Measurements from ENCODE around the gene NPPC.

NPPC gene

DNA sequence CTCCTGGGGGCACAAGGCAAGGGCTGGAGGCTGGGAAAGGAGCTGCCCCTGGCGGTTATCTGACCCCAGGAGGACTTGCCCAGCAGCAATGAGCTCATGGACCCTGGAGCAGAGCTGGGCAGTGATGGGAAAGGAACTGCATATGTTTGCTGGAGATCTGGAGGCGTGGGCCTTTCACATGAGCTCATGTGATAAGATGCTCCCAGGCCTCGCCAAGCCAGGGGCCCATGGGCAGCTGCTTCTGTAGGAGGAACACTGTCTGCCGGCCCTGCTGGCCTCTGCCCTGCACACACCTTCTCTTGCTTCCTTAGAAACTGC is 9.0 kb upstream of the NPPC start:
- no peak for DNase-seq (ENCODE audit: low read depth)

DNA sequence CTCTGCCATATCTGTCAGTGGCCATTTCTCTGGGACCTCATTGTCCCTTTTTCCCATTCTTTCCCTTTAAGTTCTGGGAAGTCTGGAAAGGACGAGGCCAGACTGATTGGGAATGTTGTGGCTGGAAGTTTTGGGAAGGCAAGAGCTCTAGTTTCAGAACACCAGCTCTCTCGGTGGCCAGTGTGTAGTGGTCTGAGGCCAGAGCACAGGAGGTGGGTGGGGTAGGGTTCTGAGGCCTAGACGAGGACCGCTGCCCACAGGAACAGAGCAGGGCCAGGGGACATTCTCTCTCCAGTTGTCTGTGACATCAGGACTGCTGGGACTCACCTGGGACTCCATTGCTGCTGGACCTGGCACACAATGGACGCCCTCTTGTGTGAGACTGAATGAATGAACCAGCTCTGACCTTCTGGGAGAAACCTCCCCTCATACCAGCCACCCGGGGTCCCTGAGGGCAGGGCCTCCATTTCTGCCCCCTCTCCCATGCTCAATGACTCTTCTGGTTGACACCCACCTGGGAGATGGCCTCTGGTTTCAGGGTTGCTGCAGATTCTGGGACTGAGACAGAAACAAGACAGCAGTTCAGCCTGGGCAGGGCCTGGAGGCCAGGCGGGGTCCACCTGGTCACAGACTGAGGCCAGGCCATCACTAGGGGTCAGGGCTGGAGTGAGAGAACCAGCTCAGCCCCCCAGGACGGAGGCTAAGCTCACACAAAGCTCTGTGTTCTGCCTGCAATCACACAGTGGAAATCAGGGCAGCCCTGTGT is 8.4 kb upstream of the NPPC start:
- no peak for DNase-seq (ENCODE audit: low read depth)

DNA sequence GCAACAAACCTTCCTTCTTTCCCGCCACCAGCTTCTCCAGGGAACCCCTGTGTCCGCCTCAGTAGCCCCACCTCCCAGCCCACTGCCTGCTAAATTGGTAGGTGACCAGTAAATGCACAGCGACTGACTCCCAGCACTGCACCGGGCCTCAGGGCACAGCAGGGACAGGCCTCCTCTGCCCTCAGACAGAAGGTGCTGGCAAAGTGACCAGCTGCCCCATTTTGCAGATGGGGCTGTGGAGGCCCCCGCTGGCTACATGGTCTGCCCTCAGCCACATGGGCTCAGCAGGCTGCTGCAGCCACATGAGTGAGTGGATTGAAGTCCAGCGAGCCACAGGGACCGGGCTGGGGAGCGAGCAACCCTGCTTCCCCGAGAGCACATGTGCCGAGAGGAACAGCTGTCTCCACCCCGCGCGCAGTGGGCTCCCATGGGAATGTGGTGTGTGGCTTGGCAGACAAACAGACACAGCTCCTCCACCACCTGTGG is 7.8 kb upstream of the NPPC start:
- DNase-seq (ENCODE audit: low read depth): no peak

DNA sequence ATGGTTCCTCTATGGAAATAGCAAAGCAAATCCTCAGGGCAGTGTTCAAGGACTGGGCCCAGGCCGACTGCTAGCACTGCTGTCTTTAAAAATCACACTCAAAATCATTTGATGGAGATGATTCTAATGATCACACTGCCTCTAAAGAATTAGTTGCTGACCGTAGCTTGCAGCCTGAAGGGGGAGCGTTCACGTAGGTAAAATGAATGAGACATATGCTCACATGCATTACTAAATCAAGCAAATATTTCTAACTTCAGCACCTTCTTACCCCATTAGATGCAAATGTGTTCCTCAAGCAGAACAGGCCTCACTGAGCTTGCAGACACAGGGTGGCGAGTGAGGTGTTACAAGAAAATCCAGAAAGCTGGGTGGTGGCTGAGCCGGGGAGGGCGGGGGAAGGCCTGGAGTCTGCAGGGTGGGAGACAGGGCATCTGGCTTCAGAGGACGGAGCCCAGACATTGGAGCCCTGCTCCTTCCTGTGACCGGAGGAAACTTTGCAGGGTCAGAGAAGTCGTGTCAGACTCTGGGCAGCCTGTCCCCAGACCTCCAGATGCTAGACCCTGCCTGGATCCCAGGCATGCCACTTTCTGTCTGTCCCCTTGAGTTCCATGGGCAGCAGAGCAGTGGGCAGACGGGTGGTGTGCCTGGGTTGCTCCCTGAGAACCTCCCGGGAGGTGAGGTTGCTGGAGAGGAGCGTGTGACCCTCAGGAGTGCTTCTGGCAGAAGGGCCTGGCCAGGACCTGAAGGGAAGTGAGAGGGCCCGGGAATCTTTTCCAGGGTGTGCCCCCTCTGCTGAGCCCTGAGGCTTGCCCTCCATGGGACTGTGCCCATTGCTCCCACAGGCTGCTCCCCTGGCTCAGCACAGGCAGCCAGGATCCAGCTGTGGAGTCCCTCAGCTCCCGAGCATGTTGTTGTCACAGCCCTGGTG is 7.1 kb upstream of the NPPC start:
- DNase-seq (ENCODE audit: low read depth): no peak

DNA sequence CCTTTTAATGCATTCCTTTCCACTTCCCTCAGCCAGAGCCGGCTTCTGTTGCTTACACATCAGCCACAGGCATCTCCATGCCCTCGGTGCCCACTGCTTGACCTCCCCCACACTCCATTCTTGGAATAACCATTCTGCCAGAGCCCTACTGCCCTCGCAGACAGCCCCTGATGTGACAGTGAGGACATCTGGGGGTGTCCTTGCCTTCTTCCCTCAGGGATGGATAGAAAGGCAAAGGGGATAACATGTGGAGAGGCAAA is 6.4 kb upstream of the NPPC start:
- DNase-seq (ENCODE audit: low read depth): no peak

DNA sequence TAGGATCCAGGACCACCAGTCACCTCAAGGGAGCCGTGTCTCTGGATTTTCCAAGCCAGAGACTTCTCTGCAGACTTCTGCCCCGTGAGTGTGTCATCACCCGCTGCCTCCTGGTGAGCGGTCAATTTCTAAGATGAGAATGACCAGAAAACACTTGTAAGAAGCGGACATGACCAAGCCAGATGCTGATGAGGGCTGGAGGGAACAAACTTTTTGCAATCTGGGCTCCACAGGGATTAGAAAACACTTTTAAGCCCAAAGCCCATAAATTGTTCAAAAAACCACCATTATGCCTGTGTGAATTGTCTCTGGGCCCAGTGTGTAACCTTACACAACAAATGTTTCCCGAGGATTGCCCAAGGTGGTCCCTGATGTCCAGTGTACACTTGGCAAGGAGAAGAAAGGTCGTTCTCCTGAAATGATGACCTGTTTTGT is 5.3 kb upstream of the NPPC start:
- no peak for DNase-seq (ENCODE audit: low read depth)

DNA sequence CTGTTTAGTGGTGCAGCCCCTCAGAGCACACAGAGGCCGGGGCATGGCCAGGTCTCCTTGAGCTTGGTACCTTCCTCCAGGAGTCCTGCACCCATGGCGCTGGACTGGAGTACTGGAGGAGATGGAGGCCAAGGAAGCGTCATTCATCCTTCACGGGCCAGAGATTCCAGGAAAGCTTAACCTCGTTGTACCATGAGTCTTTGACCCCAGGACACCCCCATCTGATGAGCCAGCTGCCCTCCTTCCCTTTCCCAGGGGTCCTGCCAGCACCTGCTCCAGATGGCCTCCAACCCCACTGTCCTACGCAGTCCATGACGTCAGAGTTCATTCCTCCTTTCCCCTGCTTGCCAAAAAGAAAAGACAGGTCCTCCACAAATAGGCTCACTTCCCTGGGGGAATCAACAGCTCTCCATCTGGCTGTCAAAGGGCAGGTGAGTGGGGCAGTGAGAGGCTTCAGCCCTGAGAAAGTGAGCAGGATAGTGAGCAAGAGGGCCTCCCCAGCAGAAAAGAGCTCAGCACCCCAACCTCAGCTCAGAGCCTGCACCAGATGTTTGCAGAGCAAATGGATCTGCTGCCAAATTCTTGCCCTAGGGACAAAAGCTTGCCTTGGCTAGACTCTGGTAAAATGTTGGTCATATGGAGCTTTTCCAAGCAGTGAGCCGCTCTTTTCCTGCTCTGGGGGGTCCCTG is 4.5 kb upstream of the NPPC start:
- no peak for DNase-seq (ENCODE audit: low read depth)

DNA sequence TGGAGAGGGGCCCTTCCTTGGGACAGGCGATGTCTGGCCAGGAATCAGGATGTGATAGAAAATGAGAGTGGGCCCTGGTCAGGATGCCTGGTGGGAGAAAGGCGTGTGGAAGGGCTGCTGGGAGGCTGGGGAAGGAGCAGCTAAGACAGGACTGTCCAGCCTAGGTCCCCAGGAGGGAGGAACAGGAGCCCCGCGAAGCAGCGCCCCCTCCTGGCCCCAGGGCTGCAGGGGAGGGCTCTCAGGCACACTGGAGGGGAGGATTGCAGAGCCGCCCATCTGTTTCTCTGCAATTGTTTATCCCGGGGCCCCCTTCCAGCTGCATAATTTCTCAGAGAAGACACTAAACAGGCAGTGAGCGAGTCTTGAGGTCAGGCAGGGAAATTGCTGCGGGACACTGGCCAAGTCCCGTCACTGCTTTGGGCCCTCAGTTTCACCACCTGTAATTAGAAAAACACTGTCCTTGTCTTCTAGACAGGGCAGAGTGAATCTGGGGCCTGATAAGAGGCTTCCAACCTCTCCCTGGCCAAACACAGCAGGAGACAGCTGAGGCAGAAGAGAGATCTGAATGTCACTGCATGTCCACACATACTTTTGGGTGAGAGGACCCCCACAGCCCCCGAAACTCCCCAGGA is 3.9 kb upstream of the NPPC start:
- DNase-seq (ENCODE audit: low read depth): no peak

DNA sequence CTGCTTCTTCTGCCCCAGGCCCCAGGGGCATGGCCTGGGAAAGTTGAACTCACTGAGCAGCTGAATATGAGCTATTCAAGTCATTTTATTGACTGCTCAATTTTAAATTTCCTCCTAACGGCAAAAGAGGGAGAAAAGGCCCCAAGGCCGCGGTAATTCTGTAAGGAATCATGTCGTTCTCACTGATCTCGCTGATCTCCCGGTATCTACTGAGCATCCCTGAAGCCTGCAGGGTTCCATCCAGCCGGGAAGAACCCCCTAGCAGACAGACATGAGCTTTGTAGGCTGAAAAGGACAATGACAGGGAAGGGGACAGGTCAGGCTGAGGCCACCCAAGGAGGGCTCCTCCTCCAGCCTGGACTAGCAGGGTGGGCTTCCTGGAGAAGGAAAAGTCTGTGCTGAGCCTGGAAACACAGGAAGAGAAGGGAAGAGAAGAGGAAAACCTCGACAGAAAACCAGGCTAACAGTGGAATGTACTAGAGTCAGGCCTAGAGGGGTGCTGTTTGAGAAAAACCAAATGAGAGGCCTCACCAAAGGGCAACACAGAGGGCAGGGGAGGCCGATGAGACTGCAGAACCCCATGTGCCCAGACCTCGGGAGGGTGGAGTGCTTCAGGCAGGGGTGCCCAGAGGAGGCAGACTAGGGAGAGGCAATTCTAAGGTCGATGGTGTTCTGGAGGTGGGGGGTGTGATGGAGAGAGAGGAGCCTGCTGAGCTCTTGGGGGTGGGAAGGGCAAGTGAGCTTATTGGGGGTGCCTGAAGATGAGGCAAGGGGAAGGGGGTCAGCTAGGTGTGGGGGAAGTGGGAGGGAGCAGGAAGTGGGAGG is 2.9 kb upstream of the NPPC start:
- DNase-seq (ENCODE audit: low read depth): no peak

DNA sequence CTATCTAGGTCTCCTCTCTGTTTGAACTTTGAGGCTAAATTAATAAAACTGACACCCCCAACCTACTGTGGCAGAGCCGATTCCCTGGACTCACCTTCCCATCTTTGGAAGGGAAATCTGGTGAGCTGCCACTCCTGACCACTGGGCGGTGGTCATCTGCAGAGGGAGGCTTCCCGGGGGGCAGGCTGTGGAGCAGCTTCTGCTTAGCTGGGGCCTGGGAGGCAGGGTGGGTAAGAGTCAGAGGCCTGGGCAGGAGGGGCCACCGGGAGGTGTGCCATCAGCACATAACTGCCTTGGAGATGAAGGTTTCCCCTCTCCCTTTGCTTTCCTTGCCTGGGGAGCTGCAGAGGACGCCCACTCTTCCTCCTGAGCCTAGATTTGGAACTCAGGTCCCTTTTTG is 2.3 kb upstream of the NPPC start:
- no peak for DNase-seq (ENCODE audit: low read depth)

DNA sequence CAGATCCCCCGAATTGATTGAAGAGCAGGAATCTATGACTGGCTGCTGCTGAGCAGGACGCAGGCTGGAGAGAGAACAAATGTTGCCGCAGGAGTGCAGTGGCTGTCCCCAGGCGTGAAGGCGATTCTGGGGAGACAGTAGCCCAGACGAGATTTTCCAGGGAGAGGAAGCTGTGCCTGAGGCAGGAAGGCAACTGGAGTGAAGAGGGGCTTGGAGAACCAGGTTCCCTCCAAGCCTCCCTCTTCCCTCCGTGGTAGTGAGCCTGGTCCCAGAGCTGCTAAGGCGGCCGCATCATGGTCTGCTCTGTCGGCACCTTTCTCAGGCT is 1.3 kb upstream of the NPPC start:
- DNase-seq (ENCODE audit: low read depth): no peak

DNA sequence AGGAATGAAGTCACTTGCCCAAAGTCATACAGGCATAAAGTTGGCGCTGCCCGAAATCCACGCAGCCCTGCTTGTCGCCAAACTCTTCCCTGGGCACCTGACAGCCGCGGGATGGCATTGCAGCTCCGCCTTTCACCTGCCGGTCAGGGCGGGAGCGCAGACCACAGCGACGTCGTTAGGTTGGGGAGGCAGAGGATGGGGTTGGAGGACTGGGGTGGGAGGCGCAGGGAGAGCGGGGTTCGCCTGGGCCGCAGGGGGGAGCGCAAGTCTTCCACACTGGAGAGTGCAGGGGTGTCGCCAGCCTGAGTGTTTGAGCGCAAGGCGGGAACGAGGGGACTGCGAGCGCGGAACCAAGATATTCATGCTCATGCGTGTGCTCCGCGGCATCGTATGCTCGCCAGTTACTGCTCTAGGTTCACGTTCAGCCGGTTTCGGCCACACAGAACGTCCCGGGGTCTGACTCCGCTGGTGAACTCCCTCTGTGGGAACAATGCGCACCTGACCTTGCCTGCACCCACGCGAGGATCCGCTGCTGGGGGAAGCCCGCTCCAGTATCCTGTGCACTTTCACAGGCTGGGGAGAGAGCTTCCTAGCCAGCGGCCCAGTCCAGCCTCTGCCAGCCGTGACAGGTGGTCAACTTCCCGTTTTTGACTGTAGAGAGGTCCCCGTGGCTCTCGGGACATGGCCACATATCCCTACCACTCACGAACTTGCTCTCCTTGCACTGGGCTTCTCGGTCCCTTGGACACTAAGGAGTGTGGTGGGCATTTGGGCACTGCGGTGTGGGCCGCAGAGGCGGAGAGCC is 767 bp upstream of the NPPC start:
- DNase-seq (ENCODE audit: low read depth): no peak

DNA sequence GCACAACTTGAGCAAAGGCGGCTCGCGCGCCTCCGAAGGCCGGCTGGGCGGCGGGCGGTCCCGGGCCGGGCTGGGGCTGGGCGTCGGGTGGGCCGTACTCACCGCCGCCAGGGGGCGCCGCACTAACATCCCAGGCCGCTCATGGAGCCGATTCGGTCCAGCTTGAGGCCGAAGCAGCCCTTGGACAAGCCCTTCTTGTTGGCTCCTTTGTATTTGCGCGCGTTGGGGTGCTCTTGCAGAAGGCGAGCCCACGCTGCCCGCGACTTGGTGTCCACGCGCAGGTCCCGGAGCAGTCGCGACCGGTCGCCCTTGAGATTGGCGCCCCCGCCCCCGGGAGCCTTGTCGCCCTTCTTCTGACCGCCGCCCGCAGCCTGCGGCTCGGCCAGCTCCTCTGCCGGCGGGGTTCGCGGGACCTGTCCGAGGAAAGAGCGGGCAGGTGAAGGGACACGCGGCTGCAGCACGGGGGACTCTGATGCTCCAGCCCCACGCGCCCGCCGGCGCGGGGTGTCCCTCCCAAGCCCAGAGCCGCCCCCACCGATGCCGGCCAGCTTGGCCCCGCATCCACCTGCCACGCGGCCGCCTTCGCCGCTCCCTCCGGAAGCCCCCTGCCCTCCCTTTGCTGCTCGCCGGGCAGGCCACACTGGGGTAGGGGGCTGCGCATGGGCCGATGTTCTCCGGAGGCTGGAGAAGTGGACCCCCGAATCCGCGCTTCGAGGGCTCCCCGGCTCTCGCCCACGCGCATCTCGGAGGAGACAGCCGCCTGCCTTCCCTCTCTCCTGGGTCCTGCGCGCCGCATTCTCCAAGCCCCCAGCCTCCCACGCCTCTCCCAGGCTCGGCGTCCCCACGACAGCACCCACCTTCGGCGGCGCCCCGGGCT is 655 bp downstream of the NPPC start:
- no peak for DNase-seq (ENCODE audit: low read depth)

DNA sequence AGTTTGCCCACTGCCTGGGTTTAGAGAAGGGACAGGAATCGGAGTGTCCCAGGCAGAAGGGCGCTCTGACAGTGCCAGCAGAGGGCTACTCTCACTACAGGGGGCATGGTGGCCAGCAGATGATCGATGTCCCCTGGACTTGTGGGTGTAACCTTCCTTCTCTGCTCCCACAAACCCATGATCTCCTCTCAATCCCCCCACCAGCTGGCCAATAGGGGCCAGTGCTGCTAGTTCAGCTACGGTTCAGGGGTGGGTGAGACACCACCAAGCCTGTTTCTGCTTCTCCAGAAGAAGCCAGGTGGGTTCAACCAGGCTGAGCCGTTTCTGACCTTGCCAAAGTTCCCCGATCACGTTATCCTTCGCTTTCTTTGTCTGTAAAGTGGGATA is 1.3 kb downstream of the NPPC start:
- no peak for DNase-seq (ENCODE audit: low read depth)

DNA sequence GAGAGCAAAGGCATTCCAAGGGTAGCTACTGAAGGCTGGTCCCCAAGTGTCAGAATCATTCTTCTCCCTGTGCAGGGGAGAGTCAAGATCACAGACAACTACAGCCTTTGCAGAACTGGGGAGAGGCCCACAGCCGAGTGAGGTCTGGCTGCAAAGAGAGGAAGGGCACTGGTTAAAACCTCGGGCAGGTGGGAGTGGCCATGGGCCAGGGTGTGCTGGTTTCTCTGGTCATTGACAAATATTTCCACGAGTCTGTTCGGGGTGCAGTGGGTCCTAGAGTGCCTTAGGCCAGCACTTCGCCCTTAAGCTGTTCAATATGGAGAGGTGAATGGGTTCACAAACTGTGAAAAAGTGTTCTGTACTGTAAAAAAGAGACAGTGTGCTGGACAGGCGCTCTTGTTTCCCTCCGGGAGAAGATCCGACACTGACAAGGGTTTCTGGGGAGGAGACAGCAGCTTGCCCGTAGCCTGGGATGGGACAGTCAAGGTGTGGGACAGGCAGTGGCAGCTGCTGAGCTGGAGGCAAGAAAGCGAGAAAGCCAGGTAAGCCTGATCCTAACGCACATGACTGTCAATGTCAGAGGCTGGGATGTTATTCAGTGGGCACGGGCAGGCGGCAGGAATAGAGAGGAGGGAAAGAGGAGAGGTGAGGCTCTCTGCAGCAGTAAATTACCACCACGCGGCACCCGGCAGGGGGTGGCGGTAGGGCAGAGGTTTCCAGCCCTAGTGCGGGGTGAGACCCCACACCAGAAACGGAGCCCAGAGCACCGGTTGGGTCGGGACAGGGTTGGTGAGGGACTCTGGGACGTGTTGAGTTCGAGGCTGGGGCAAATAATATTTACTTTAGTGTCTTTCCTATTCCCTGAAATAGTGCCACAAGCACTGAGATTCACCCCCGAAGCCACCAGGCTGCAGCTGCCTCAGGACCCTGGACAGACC is 2.0 kb downstream of the NPPC start:
- no peak for DNase-seq (ENCODE audit: low read depth)

DNA sequence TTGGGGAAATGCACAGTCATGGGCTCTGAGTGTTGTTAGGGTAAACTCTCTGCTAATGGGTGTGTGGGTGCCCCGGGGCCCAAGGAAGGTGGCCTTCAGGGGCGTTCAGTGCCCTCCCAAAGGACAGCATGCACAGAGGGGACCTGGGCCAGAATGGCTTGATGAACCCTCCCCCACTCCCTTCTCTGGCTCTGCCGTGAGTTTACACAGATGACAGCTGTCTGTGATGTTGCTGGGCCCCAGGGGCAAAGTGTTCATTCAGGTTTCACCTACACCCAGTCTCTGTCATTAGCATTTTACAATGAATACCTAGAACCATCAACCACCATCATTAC is 3.2 kb downstream of the NPPC start:
- DNase-seq (ENCODE audit: low read depth): no peak

DNA sequence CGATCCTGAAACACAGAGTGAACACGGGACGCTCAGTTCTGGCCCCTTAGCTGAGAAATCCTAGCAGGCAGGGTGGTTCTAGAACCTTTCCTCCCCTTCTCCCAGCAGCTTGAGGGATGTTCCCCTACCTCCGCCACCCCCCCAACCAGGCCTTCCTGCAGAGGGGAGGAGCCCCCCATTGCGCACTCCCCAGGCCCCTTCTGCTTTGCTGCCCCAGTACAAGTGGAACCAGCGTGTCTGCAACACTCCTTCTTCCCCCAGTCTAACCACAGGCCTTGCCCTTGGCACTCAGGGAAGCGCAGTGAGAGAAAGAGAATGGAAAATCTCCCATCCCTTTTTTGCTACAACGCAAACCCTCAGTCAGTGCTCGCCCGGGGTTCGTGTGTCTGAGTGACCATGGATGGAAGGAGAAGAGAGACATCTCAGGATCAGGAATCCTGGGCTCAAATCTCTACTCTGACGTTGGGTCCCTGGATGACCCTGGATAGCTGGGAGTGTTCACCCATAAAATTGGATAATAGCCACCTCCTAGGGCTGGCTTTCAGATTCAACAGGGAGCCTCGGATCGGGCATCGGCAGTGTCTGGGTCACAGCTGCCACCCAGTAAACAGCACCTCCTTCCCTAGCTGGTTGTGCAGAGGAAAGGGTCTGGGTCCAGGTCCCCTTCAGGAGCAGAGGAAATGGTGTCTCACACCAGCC is 3.7 kb downstream of the NPPC start:
- no peak for DNase-seq (ENCODE audit: low read depth)

DNA sequence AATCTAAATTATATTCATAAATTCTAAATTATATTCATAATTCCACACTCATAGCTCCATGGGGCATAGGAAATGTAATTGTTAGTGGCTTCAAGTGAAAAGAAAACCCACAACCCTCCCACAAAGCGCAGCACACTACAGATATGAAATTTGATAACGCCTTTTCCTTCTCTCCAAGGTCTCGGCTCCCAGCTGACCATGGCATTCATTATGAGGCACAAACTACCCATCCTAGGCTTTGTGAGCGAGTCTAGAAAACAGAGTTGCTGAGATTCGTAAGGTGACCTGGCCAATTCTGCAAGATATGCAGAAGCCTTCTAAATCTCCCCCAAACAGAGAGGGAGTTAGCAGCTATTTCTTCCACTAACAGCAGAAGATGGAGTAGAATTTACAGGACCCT is 5.4 kb downstream of the NPPC start:
- DNase-seq (ENCODE audit: low read depth): no peak

All from CMK (cell line).